HG03520 (cell line): ENCODE measurements around the gene TLR4.

Experiments used
- ATAC-seq: cut with Tn5 transposase; IDR thresholded peaks from one replicate; pipeline ENCODE4 v1.9.1; 2021; ENCODE audit warnings: mild to moderate bottlenecking, moderate library complexity; ENCODE audit not compliant: unreplicated experiment

TLR4 gene

GRCh38 chr9:117744369-117744768, 40.2 kb downstream of the TLR4 start:
- ATAC-seq, result no peak

- no peak for ATAC-seq
Measured at GRCh38 chr9:117744856-117745389, 40.7 kb downstream of the TLR4 start.

- ATAC-seq, result no peak
Measured at GRCh38 chr9:117745598-117745997, 41.4 kb downstream of the TLR4 start.

- ATAC-seq, result no peak
Measured at GRCh38 chr9:117746263-117746662, 42.1 kb downstream of the TLR4 start.

- ATAC-seq, result no peak
Measured at GRCh38 chr9:117747386-117747970, 43.3 kb downstream of the TLR4 start.

GRCh38 chr9:117750401-117750800, 46.2 kb downstream of the TLR4 start:
- ATAC-seq, result no peak

GRCh38 chr9:117752894-117753293, 48.7 kb downstream of the TLR4 start:
- ATAC-seq, result no peak

GRCh38 chr9:117757561-117758190, 53.5 kb downstream of the TLR4 start:
- no peak for ATAC-seq

- no peak for ATAC-seq
Measured at GRCh38 chr9:117763314-117763713, 59.1 kb downstream of the TLR4 start.

GRCh38 chr9:117768750-117769395, 64.7 kb downstream of the TLR4 start:
- ATAC-seq, result no peak

GRCh38 chr9:117771136-117771535, 66.9 kb downstream of the TLR4 start:
- no peak for ATAC-seq

GRCh38 chr9:117772960-117773359, 68.8 kb downstream of the TLR4 start:
- no peak for ATAC-seq
